ENCODE data around the gene RFXAP.

Gene RFXAP

DNA sequence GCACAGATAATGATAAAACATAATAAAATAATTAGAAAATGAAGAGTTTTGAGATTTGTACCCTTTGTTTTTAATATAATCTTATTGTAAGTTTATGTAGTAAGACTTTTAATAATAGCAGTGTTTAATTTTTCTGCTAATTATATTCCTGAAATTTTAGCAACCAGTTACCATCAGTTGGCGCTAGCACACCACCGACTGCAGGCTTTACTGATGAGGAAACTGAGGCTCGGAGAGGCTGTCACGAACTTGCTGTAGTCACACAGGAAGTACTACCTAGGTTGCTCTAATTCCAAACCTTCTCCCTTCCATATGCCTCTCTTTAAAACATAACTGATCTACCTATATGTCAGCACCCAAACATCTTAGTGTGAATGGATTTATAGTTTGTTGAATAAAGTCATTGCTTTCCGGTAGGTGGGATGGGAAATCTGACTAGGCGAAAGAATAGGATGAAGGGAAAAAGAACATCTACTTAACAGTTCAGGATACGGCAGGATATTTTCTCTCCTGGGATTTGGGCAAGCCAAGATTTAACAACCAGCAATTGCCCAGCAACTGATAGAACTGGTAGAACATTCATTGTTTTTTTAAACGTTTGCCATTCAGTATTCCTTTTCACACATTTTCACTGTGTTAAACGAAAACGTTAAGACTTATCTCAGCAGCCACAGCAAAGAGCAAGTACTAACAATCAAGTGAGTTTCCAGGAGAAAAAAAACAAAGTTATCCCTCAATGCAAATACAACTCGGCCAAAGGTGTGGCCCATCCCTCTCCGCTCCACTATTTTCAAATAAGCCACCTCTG lies 822 bp upstream of the RFXAP start:
- no peak overlapping the region for H3K9ac ChIP-seq (ENCODE audit: low read depth, low read length)
- H3K4me1 ChIP-seq (ENCODE audit: control insufficient read depth, insufficient read depth, low read length): peaks cover 21% of the 10 kb centered on the region
- no peaks in the 10 kb centered on the region for H3K9me3 ChIP-seq (ENCODE audit: control insufficient read depth, insufficient read depth, low read length)
- no peaks in the 10 kb centered on the region; the same call in 1 of the 2 replicates for H3K27me3 ChIP-seq (ENCODE audit: control insufficient read depth, insufficient read depth, low read length)
- no peaks in the 10 kb centered on the region for H3K36me3 ChIP-seq (ENCODE audit: control insufficient read depth, insufficient read depth, low read length)
- H3K4me3 ChIP-seq (ENCODE audit: low read depth, low read length): peak overlapping the region; percentile 72
- peak overlapping the region; percentile 15 for H3K27ac ChIP-seq (ENCODE audit: low read depth, low read length)

DNA sequence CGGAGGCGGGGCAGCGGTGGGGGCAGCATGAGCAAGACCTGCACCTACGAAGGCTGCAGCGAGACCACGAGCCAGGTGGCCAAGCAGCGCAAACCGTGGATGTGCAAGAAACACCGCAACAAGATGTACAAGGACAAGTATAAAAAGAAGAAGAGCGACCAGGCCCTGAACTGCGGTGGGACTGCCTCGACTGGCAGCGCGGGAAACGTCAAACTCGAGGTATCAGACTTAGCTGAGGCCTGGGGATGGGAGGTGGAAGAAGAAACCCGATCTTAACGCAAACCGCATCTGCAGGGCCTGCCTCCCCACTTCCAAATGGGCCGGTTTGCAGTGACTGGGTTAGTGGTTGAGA lies 693 bp downstream of the RFXAP start:
- Histone ChIP-seq H3K27ac (ENCODE audit: low read depth, low read length) (peak overlapping the region; percentile 66), H3K9me3 (ENCODE audit: control insufficient read depth, insufficient read depth, low read length) (no peaks in the 10 kb centered on the region), H3K4me3 (ENCODE audit: low read depth, low read length) (peak overlapping the region; percentile 72), H3K4me1 (ENCODE audit: control insufficient read depth, insufficient read depth, low read length) (peaks cover 26% of the 10 kb centered on the region), H3K36me3 (ENCODE audit: control insufficient read depth, insufficient read depth, low read length) (no peaks in the 10 kb centered on the region), H3K9ac (ENCODE audit: low read depth, low read length) (0 out of 2 replicates have a peak overlapping the region, but pooled peaks have one; percentile 9), H3K27me3 (ENCODE audit: control insufficient read depth, insufficient read depth, low read length) (no peaks in the 10 kb centered on the region; the same call in 1 of the 2 replicates)

DNA sequence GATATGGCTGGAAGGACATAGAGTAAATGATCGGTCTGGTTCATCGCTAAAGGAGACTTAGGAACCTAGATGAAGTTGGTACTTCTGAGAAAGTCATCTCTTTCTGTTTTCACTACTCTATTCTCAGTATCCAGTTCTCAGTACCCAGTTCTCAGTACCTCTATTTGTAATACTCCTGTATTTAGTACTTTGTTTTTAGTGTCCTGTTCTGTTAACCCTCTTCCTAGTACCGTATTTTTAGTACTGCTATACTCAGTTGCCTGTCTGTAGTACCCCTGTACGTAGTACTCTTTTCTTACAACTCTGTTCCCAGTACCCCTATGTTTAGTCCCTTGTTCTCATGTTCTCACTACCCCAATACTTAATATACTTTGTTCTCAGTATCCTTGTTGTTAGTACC lies 1.2 kb downstream of the RFXAP start:
- Histone ChIP-seq H3K36me3 (ENCODE audit: control insufficient read depth, insufficient read depth, low read length) (peaks cover 2% of the 10 kb centered on the region; the same call in 1 of the 2 replicates), H3K9ac (ENCODE audit: low read depth, low read length) (0 out of 2 replicates have a peak overlapping the region, but pooled peaks have one; percentile 9), H3K4me3 (ENCODE audit: low read depth, low read length) (peak overlapping the region; percentile 72), H3K4me1 (ENCODE audit: control insufficient read depth, insufficient read depth, low read length) (peaks cover 29% of the 10 kb centered on the region), H3K27me3 (ENCODE audit: control insufficient read depth, insufficient read depth, low read length) (no peaks in the 10 kb centered on the region; the same call in 1 of the 2 replicates), H3K9me3 (ENCODE audit: control insufficient read depth, insufficient read depth, low read length) (no peaks in the 10 kb centered on the region), H3K27ac (ENCODE audit: low read depth, low read length) (no peak overlapping the region)

DNA sequence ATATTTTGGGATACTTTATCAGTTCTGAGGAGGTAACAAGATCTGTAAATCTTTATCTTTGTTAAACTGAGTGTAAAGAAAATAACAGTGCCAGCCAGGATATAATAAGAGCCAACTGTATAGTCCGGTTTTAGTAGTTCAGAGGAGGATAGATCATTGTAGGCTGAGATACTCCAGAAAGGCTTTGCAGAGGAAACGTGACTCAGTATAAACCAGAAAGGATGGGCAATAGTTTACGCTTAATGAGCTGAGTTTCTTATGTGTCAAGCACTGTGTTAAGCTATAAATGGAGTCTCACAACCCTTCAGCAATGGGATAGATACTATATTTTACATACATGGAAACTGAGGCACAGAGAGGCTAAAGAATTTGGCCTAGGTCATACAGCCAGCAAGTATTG lies 3.8 kb downstream of the RFXAP start:
- H3K9ac ChIP-seq (ENCODE audit: low read depth, low read length): no peak overlapping the region
- no peak overlapping the region for H3K27ac ChIP-seq (ENCODE audit: low read depth, low read length)
- H3K36me3 ChIP-seq (ENCODE audit: control insufficient read depth, insufficient read depth, low read length): peaks cover 26% of the 10 kb centered on the region
- H3K4me1 ChIP-seq (ENCODE audit: control insufficient read depth, insufficient read depth, low read length): peaks cover 22% of the 10 kb centered on the region
- no peaks in the 10 kb centered on the region; the same call in 1 of the 2 replicates for H3K27me3 ChIP-seq (ENCODE audit: control insufficient read depth, insufficient read depth, low read length)
- H3K9me3 ChIP-seq (ENCODE audit: control insufficient read depth, insufficient read depth, low read length): no peaks in the 10 kb centered on the region
- no peak overlapping the region for H3K4me3 ChIP-seq (ENCODE audit: low read depth, low read length)

DNA sequence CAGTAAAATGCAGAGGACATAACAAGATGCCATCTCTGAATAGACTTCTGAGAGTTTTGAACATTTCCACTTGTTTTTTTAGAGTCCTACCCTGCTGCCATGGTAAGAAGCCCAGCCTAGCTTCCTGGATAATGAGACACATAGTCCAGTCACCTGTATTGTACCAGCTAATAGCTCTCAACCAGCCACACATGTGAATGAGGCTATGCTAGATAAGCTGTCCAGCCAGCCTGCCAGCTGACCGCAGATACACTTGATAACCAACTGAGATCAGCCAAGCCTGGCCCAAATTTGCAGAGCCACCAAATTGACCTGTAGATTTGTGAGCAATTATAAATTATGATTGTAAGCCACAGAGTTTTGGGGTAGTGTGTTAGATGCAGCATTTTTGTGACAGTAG lies 10.7 kb downstream of the RFXAP start:
- H3K4me1 ChIP-seq (ENCODE audit: control insufficient read depth, insufficient read depth, low read length): peaks cover 5% of the 10 kb centered on the region; the same call in 1 of the 2 replicates
- peaks cover 47% of the 10 kb centered on the region for H3K36me3 ChIP-seq (ENCODE audit: control insufficient read depth, insufficient read depth, low read length)
- H3K27me3 ChIP-seq (ENCODE audit: control insufficient read depth, insufficient read depth, low read length): no peaks in the 10 kb centered on the region
- no peaks in the 10 kb centered on the region for H3K9me3 ChIP-seq (ENCODE audit: control insufficient read depth, insufficient read depth, low read length)
- H3K27ac ChIP-seq (ENCODE audit: low read depth, low read length): no peak overlapping the region
- H3K9ac ChIP-seq (ENCODE audit: low read depth, low read length): no peak overlapping the region
- no peak overlapping the region for H3K4me3 ChIP-seq (ENCODE audit: low read depth, low read length)

DNA sequence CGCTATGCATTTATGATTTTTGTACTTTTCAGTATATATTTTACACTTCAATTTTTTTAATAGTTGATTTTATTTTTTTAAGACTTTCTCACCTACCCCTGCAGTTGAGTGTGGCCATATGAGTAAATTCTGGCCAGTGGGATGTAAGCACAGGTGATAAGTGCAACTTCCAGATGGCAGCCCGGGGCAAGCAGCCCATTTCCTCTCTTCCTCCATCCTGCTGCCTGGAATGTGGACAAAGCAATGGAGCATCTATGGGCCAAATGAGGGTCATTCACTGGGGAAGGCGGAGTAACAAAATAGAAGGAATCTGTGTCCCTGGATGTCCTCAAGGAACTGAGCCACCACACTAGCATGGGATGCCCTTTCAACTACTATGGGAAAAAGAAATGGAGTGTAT lies 12.3 kb downstream of the RFXAP start:
- H3K9ac ChIP-seq (ENCODE audit: low read depth, low read length): no peak overlapping the region
- H3K4me1 ChIP-seq (ENCODE audit: control insufficient read depth, insufficient read depth, low read length): no peaks in the 10 kb centered on the region
- no peak overlapping the region for H3K27ac ChIP-seq (ENCODE audit: low read depth, low read length)
- H3K36me3 ChIP-seq (ENCODE audit: control insufficient read depth, insufficient read depth, low read length): peaks cover 36% of the 10 kb centered on the region
- H3K27me3 ChIP-seq (ENCODE audit: control insufficient read depth, insufficient read depth, low read length): no peaks in the 10 kb centered on the region
- no peaks in the 10 kb centered on the region for H3K9me3 ChIP-seq (ENCODE audit: control insufficient read depth, insufficient read depth, low read length)
- H3K4me3 ChIP-seq (ENCODE audit: low read depth, low read length): no peak overlapping the region

DNA sequence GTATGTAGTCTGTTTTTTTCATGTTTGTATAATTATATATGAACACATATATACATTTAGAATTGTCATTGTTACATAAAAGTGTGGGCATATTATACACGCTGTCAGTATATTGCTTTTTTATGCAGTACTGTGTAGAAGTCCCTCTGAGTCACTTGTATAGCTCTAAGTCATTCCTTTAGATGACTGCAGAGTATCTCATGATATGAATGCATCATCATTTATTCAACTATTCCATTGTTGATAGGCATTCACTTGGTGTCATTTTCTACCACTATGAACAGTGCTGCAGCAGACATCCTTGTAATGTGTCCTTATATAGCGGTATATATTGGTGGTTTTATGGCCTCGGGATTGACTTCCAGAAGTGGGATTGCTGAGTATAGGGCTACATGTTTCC lies 15.3 kb downstream of the RFXAP start:
- no peaks in the 10 kb centered on the region for H3K4me1 ChIP-seq (ENCODE audit: control insufficient read depth, insufficient read depth, low read length)
- no peak overlapping the region for H3K4me3 ChIP-seq (ENCODE audit: low read depth, low read length)
- no peak overlapping the region for H3K9ac ChIP-seq (ENCODE audit: low read depth, low read length)
- H3K27me3 ChIP-seq (ENCODE audit: control insufficient read depth, insufficient read depth, low read length): no peaks in the 10 kb centered on the region
- no peaks in the 10 kb centered on the region for H3K9me3 ChIP-seq (ENCODE audit: control insufficient read depth, insufficient read depth, low read length)
- no peak overlapping the region for H3K27ac ChIP-seq (ENCODE audit: low read depth, low read length)
- H3K36me3 ChIP-seq (ENCODE audit: control insufficient read depth, insufficient read depth, low read length): peaks cover 6% of the 10 kb centered on the region; the same call in 1 of the 2 replicates

DNA sequence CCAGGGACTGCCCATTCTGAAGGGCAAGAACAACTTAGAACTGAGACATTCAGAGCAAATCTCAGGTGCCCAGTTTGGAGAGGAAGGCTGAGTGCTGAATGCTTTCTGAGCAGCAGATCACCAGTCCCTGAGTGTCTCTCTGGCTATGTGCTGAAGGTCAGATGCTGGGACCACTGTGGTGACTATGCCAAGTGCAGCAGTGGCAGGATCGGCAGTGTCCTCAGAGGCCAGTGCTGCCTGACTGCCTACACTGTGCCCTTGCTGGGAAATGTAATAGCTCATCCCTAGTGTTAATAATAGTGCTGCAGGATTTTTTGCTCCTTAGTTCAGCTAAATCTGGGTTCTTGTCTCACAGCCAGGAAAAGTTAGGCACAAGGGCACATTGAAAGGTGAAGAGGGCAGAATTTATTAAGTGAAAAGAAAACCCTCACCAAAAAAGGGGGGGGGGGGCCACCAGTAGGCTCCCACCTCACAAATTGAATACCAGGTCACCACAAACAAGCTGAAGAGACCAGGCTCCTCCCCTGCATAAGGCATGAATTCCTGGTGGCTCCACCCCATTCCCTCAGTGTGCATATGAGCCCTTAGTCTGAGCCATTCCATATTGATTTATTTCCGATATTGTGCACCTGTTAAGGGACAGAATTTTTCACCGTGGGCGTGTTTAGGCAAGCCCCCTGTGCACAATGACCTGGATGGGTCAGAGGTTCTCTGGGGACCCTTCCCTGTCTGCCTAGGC lies 18.5 kb downstream of the RFXAP start:
- Histone ChIP-seq H3K9ac (ENCODE audit: low read depth, low read length) (no peak overlapping the region), H3K4me1 (ENCODE audit: control insufficient read depth, insufficient read depth, low read length) (peaks cover 8% of the 10 kb centered on the region), H3K36me3 (ENCODE audit: control insufficient read depth, insufficient read depth, low read length) (no peaks in the 10 kb centered on the region), H3K27ac (ENCODE audit: low read depth, low read length) (no peak overlapping the region), H3K9me3 (ENCODE audit: control insufficient read depth, insufficient read depth, low read length) (no peaks in the 10 kb centered on the region), H3K4me3 (ENCODE audit: low read depth, low read length) (no peak overlapping the region), H3K27me3 (ENCODE audit: control insufficient read depth, insufficient read depth, low read length) (no peaks in the 10 kb centered on the region)

DNA sequence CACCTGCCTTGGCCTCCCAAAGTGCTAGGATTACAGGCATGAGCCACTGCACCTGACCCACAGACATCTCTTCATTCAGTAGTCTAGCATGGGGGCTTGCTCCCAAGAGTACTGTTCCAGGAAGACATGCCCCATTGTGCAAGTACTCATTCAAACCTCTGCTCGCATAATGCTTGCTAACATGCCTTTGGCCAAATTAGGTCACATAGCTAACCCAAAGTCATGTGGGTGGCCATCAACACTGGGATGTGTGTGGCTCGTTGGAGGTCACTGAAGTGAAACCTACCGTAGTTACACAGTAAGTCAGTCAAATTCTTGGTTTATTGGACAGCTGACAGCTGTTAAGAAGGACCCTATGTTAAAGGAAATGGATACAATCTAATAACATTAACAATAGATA lies 20.3 kb downstream of the RFXAP start:
- H3K36me3 ChIP-seq (ENCODE audit: control insufficient read depth, insufficient read depth, low read length): no peaks in the 10 kb centered on the region
- H3K4me3 ChIP-seq (ENCODE audit: low read depth, low read length): no peak overlapping the region
- H3K27me3 ChIP-seq (ENCODE audit: control insufficient read depth, insufficient read depth, low read length): no peaks in the 10 kb centered on the region
- peaks cover 8% of the 10 kb centered on the region for H3K4me1 ChIP-seq (ENCODE audit: control insufficient read depth, insufficient read depth, low read length)
- no peak overlapping the region for H3K27ac ChIP-seq (ENCODE audit: low read depth, low read length)
- no peaks in the 10 kb centered on the region for H3K9me3 ChIP-seq (ENCODE audit: control insufficient read depth, insufficient read depth, low read length)
- no peak overlapping the region for H3K9ac ChIP-seq (ENCODE audit: low read depth, low read length)

DNA sequence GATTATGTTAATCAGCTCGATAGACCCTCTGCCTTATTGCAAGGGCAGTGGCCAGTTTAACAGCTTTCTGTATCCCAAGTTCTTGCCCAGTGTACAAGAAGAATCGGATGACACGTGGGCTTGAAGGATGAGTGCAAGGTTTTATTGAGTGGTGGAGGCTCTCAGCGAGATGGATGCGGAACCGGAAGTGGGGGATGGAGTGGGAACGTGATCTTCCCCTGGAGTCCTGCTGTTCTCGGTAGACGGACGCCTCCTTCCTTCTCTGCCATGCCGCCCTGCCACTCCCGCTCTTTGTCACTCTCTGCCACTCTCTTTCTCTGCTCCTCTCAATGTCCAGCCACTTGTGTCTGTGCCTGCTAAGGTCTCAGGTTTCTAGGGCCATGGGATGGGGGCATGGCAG lies 21.0 kb downstream of the RFXAP start:
- H3K9ac ChIP-seq (ENCODE audit: low read depth, low read length): no peak overlapping the region
- no peaks in the 10 kb centered on the region for H3K36me3 ChIP-seq (ENCODE audit: control insufficient read depth, insufficient read depth, low read length)
- H3K4me1 ChIP-seq (ENCODE audit: control insufficient read depth, insufficient read depth, low read length): peaks cover 8% of the 10 kb centered on the region
- no peaks in the 10 kb centered on the region for H3K9me3 ChIP-seq (ENCODE audit: control insufficient read depth, insufficient read depth, low read length)
- H3K27me3 ChIP-seq (ENCODE audit: control insufficient read depth, insufficient read depth, low read length): no peaks in the 10 kb centered on the region
- no peak overlapping the region for H3K4me3 ChIP-seq (ENCODE audit: low read depth, low read length)
- H3K27ac ChIP-seq (ENCODE audit: low read depth, low read length): no peak overlapping the region

DNA sequence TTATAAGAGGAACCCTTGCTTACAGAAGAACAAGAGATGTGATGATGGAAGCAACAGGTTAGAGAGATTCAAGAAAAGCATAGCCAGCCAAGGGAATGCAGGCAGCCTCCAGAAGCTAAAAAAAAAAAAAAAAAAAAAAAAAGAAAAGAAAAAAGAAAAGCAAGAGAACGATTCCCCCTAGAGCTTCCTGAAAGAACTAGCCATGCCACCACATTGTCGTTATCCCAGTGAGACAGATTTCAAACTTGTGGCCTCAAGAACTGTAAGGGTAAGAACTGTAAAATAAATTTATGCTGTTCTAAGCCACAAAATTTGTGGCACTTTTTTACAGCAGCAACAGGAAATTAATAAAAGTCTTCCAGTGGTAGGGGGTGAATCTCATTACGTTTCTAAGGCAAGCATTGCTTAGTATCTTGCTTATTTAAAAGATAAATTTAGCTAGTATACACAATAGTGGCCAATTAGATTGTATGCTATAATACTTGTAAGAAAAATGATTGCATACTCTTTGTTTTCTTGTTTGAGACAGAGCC lies 21.8 kb downstream of the RFXAP start:
- Histone ChIP-seq H3K9ac (ENCODE audit: low read depth, low read length) (no peak overlapping the region), H3K27ac (ENCODE audit: low read depth, low read length) (no peak overlapping the region), H3K4me1 (ENCODE audit: control insufficient read depth, insufficient read depth, low read length) (peaks cover 8% of the 10 kb centered on the region), H3K36me3 (ENCODE audit: control insufficient read depth, insufficient read depth, low read length) (no peaks in the 10 kb centered on the region), H3K27me3 (ENCODE audit: control insufficient read depth, insufficient read depth, low read length) (no peaks in the 10 kb centered on the region), H3K9me3 (ENCODE audit: control insufficient read depth, insufficient read depth, low read length) (no peaks in the 10 kb centered on the region), H3K4me3 (ENCODE audit: low read depth, low read length) (no peak overlapping the region)
